Panc1 (cell line): ENCODE results near the gene TMEM120B. TPM values are rescaled to one million over a fixed set of nuclear protein-coding genes. Genes with fewer than 3 reads are reported as not detected.

Source experiments
- ATAC-seq: fragments of 200-7000 bp; cut with Tn5 transposase; 2 replicates; pipeline ENCODE4 v1.9.1; 2020; ENCODE audit warnings: mild to moderate bottlenecking, moderate library complexity
- BruUV-seq: library from RNA; stranded (reverse); fragments of 400-500 nt; replicated peaks from 2 replicates; lab custom pipeline; 2021; lab: Mats Ljungman, UMichigan
- CTCF ChIA-PET: fragments of 300-600 bp; sonication (Branson Sonifier 250); formaldehyde crosslinking; loops from one replicate; lab custom pipeline; 2022; ENCODE audit warnings: antibody characterized with exemption; lab: Charles Lee
- POLR2A ChIA-PET: fragments of 300-600 bp; sonication (Branson Sonifier 250); formaldehyde crosslinking; loops from one replicate; lab custom pipeline; 2022; ENCODE audit warnings: antibody characterized with exemption; lab: Charles Lee
- DNase-seq: peaks from one replicate; pipeline ENCODE4 v3.0.0-alpha.2; 2010; ENCODE audit warnings: low read depth, low spot score
- H3K27ac ChIP-seq: 2 replicates; pipeline ENCODE4 v1.5.1; 2011; ENCODE audit warnings: mild to moderate bottlenecking, low read length, inconsistent platforms
- H3K27me3 ChIP-seq: fragments of 200-500 bp; sonication (Bioruptor generic); 2 replicates; pipeline ENCODE4 v1.6.0; 2014; ENCODE audit warnings: low read length, inconsistent platforms; ENCODE audit not compliant: control insufficient read depth, insufficient read depth
- H3K36me3 ChIP-seq: fragments of 200-500 bp; sonication (Bioruptor generic); 2 replicates; pipeline ENCODE4 v1.5.1; 2014; ENCODE audit warnings: inconsistent platforms, mild to moderate bottlenecking, low read length, moderate library complexity; ENCODE audit not compliant: control insufficient read depth, insufficient read depth
- H3K4me1 ChIP-seq: 2 replicates; pipeline ENCODE4 v1.5.1; 2011; ENCODE audit warnings: inconsistent platforms, mild to moderate bottlenecking, low read length, moderate library complexity; ENCODE audit not compliant: control insufficient read depth, insufficient read depth
- H3K4me3 ChIP-seq, 2 experiments: 2 replicates each; pipeline ENCODE4 v1.5.1; 2011 to 2012; ENCODE audit warnings: low read depth in 2 of 2, low read length in 2 of 2, mild to moderate bottlenecking in 2 of 2, inconsistent platforms in 1 of 2, moderate library complexity in 1 of 2
- H3K9me3 ChIP-seq: fragments of 200-500 bp; sonication (Bioruptor generic); 2 replicates; pipeline ENCODE4 v1.5.1; 2014; ENCODE audit warnings: low read depth, mild to moderate bottlenecking, inconsistent platforms, low read length, moderate library complexity; ENCODE audit not compliant: control insufficient read depth, insufficient read depth
- CTCF ChIP-seq: fragments of 450-650 bp; IDR thresholded peaks from 2 replicates; pipeline ENCODE4 v1.5.1; 2017; ENCODE audit warnings: mild to moderate bottlenecking
- POLR2AphosphoS5 ChIP-seq: IDR thresholded peaks from 2 replicates; pipeline ENCODE4 v1.6.1; 2012; ENCODE audit warnings: mild to moderate bottlenecking, low read depth, low read length, moderate library complexity
- REST ChIP-seq, 2 experiments: IDR thresholded peaks; 2 replicates each; pipeline ENCODE4 v1.6.1; 2011 to 2012; ENCODE audit warnings: low read depth in 2 of 2, control low read depth in 1 of 2, low read length in 1 of 2, mild to moderate bottlenecking in 1 of 2, moderate library complexity in 1 of 2; ENCODE audit not compliant: insufficient read depth in 1 of 2
- SIN3A ChIP-seq: IDR thresholded peaks from 2 replicates; pipeline ENCODE4 v1.6.1; 2012; ENCODE audit warnings: low read depth, mild to moderate bottlenecking, low read length, moderate library complexity, borderline replicate concordance; ENCODE audit not compliant: insufficient read depth
- TCF7L2 ChIP-seq: IDR thresholded peaks from 2 replicates; pipeline ENCODE4 v1.6.1; 2011; ENCODE audit warnings: mild to moderate bottlenecking, low read depth, low read length, inconsistent platforms
- in situ Hi-C: cut with HindIII; loops from 2 replicates; pipeline ENCODE4 v1.10.0; 2016; ENCODE audit warnings: low sequenced_read_pairs, low pct_unique_long_range_greater_than_20kb
- intact Hi-C: fragments of 100-400 bp; cut with micrococcal nuclease; formaldehyde crosslinking; loops from one replicate; pipeline ENCODE4 v1.10.0; 2022; ENCODE audit not compliant: unreplicated experiment
- total RNA-seq: library from RNA; stranded (reverse); gene quantifications from one replicate; pipeline ENCODE4 v1.2.1, GENCODE V29; 2021; ENCODE audit not compliant: unreplicated experiment

TMEM120B gene
- total RNA-seq, 1 experiment from 2014 or later = 22.3 TPM

GRCh38 chr12:121784460-121784859 is 71.9 kb downstream of the TMEM120B start:
- peaks cover 45% of the 10 kb centered on the region for H3K4me1 ChIP-seq
- no peak for DNase-seq
- H3K9me3 ChIP-seq = no peaks in the 10 kb centered on the region
- intact Hi-C loops (no loop called here), in situ Hi-C loops (no loop called here)
- peak; percentile 39; the same call in 1 of the 2 replicates for TF ChIP-seq POLR2AphosphoS5
- no peak for TF ChIP-seq TCF7L2
- no peak for TF ChIP-seq SIN3A
- peak overlapping the region; percentile 41 for H3K27ac ChIP-seq
- ATAC-seq = peak; percentile 50
- peak overlapping the region in 1 of 2 experiments; percentile 35; a peak in 2 of 4 replicates for H3K4me3 ChIP-seq
- BruUV-seq = no TSS peak
- peaks cover 4% of the 10 kb centered on the region for H3K36me3 ChIP-seq
- CTCF ChIA-PET = interaction anchor here (0.5 to 2.8 kb wide), 6 partner anchors 8 to 86 kb away, joined by 4 to 9 read pairs (median 5); partner anchors contain the start of gene RHOF
- H3K27me3 ChIP-seq = no peaks in the 10 kb centered on the region
- POLR2A ChIA-PET = no interaction called here

GRCh38 chr12:121786440-121786825 is 73.9 kb downstream of the TMEM120B start:
- no TSS peak for BruUV-seq
- POLR2A ChIA-PET = no interaction called here
- TF ChIP-seq TCF7L2 (no peak), REST (IDR thresholded peaks at IDR 0.05; ENCODE audit: insufficient read depth in 1 of 2, low read depth in 2 of 2, low read length in 1 of 2) (no peak), POLR2AphosphoS5 (no peak; the same call in 1 of the 2 replicates), CTCF (no peak), SIN3A (no peak)
- Histone ChIP-seq H3K27ac (peak overlapping the region; percentile 79), H3K4me1 (peaks cover 57% of the 10 kb centered on the region), H3K36me3 (no peaks in the 10 kb centered on the region), H3K9me3 (no peaks in the 10 kb centered on the region), H3K4me3 (no peak overlapping the region), H3K27me3 (no peaks in the 10 kb centered on the region)
- intact Hi-C loops (no loop called here), in situ Hi-C loops (no loop called here)
- no peak for DNase-seq
- ATAC-seq = peak; percentile 82
- CTCF ChIA-PET = interaction anchor here (0.5 to 2.8 kb wide), 2 partner anchors 8 to 310 kb away, joined by 4 to 9 read pairs; partner anchors contain the start of gene RHOF
